GM23248 (cell line): ENCODE data around the gene HSP90AB1. TPM values are rescaled to one million over a fixed set of nuclear protein-coding genes. Genes with fewer than 3 reads are reported as not detected.
A peak's percentile ranks its signal among the peaks of the same experiment; 100 is the strongest.

Source experiments
- DNase-seq: peaks from one replicate; pipeline ENCODE4 v3.0.0-alpha.2; 2015
- H2AFZ ChIP-seq: fragments of 200-600 bp; sonication (generic); 2 replicates; pipeline ENCODE4 v1.6.1; 2016; ENCODE audit warnings: antibody characterized with exemption
- H3F3A ChIP-seq: fragments of 200-600 bp; sonication (generic); 2 replicates; pipeline ENCODE4 v1.6.1; 2016; ENCODE audit warnings: mild to moderate bottlenecking, antibody characterized with exemption, mixed run types; ENCODE audit not compliant: insufficient read depth
- H3K27ac ChIP-seq: fragments of 200-600 bp; sonication (generic); 2 replicates; pipeline ENCODE4 v1.5.1; 2016; ENCODE audit warnings: mild to moderate bottlenecking
- H3K27me3 ChIP-seq: fragments of 200-600 bp; sonication (generic); replicated peaks from 2 replicates; pipeline ENCODE4 v1.6.1; 2016; ENCODE audit warnings: mild to moderate bottlenecking; ENCODE audit not compliant: insufficient read depth
- H3K36me3 ChIP-seq: fragments of 200-600 bp; sonication (generic); 2 replicates; pipeline ENCODE4 v1.6.1; 2016; ENCODE audit warnings: low read depth, mild to moderate bottlenecking
- H3K4me1 ChIP-seq: fragments of 200-600 bp; sonication (generic); 2 replicates; pipeline ENCODE4 v1.6.1; 2016; ENCODE audit warnings: mild to moderate bottlenecking; ENCODE audit not compliant: insufficient read depth
- H3K4me2 ChIP-seq: fragments of 200-600 bp; sonication (generic); one replicate; pipeline ENCODE4 v1.6.1; 2016; ENCODE audit warnings: mild to moderate bottlenecking; ENCODE audit not compliant: unreplicated experiment
- H3K4me3 ChIP-seq: fragments of 200-600 bp; sonication (generic); 2 replicates; pipeline ENCODE4 v1.5.1; 2016; ENCODE audit warnings: mild to moderate bottlenecking
- H3K79me2 ChIP-seq: fragments of 200-600 bp; sonication (generic); 2 replicates; pipeline ENCODE4 v1.6.1; 2016; ENCODE audit warnings: mild to moderate bottlenecking; ENCODE audit not compliant: insufficient read depth
- H3K9ac ChIP-seq: fragments of 200-600 bp; sonication (generic); 2 replicates; pipeline ENCODE4 v1.6.1; 2016; ENCODE audit warnings: mild to moderate bottlenecking
- H3K9me2 ChIP-seq: fragments of 200-600 bp; sonication (generic); 2 replicates; pipeline ENCODE4 v1.6.1; 2016; ENCODE audit warnings: mixed run types, mild to moderate bottlenecking, moderate library complexity; ENCODE audit not compliant: insufficient read depth
- H3K9me3 ChIP-seq: fragments of 200-600 bp; sonication (generic); one replicate; pipeline ENCODE4 v1.6.1; 2017; ENCODE audit warnings: low read depth
- H4K20me1 ChIP-seq: fragments of 200-600 bp; sonication (generic); 2 replicates; pipeline ENCODE4 v1.6.0; 2016; ENCODE audit not compliant: insufficient read depth
- EZH2 ChIP-seq: fragments of 200-600 bp; sonication (generic); IDR thresholded peaks from 2 replicates; pipeline ENCODE4 v1.6.1; 2018; ENCODE audit warnings: antibody characterized with exemption, mild to moderate bottlenecking; ENCODE audit not compliant: insufficient read depth, poor library complexity, severe bottlenecking
- EZH2phosphoT487 ChIP-seq: fragments of 200-600 bp; sonication (generic); IDR thresholded peaks from 2 replicates; pipeline ENCODE4 v1.6.1; 2018; ENCODE audit warnings: antibody characterized with exemption, moderate library complexity, mild to moderate bottlenecking, low read depth; ENCODE audit not compliant: insufficient read depth
- WGBS, 2 experiments: methylation state at CpG; one replicate each; pipeline ENCODE4 v1.1.6; 2015 to 2017; ENCODE audit warnings: low lambda C conversion rate in 2 of 2, low coverage in 1 of 2; ENCODE audit errors: missing lambda C conversion rate in 2 of 2; 5-methylcytosine and 5-hydroxymethylcytosine counted together
- in situ Hi-C: fragments of 300-500 bp; cut with MboI; formaldehyde crosslinking; loops from 2 replicates; pipeline ENCODE4 v1.15.0; 2020
- polyA plus RNA-seq: library from polyadenylated mRNA; unstranded; fragments of >200 nt; fragmentation: Nextera tagmentation; extraction: Ambion mirVana; gene quantifications from 2 replicates; pipeline ENCODE4 v1.2.1, GENCODE V29; 2016
- total RNA-seq: library from RNA; depleted of rRNA; stranded (reverse); fragments of >200 nt; shearing (Covaris generic); gene quantifications from 2 replicates; pipeline ENCODE4 v1.2.3, GENCODE V29; 2014

Gene HSP90AB1
- total and polyA plus RNA-seq, 2 experiments from 2014 or later: 392 to 732 TPM

DNA sequence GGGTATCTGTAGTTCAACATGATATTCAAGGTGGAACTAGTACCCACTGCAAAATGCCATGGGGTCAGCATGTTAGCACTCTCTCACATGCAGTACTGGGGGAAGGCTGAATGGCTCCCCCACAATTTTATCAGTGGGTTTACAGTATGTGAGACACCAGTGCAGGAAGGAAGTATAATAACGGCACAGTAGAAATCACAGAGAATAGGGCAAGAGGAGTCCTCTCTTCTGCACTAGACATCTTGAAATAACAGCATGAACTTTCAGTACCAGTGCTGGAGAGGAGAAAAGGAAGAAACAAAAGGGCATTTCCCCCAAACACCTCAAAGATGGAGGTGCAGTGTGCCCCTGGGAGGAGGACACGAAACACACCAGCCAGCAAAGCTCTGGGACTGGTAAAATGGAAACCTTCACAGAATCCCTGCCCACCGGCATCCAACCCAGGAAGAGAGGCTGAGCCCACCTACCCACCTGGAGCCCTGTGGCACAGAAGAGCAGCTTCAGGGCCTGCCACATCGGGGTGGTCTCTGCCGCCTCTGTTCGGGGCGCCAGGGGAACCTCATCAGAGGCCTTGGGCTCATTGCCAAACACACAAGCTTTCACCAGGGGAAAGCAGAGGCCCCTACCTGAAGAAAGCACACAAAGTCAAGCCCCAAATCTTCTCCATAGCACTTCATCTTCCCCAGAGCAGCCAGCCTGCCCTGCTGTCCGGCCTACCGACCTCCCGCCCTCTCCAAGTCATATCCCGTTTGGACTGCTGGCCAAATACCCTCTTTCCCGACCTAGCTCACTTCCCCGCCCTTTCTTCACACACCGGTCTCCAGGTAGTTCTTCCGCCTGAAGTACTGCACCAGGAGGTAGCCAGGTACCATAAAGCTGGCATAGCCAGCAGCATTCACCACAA, 9.2 kb downstream of the HSP90AB1 start:
- Histone ChIP-seq H4K20me1 (peaks cover 10% of the 10 kb centered on the region; the same call in 1 of the 2 replicates), H2AFZ (peak overlapping the region; percentile 95), H3K4me2 (peak overlapping the region; percentile 97), H3K27me3 (no peaks in the 10 kb centered on the region), H3K9me3 (no peaks in the 10 kb centered on the region), H3K4me3 (peak overlapping the region; percentile 100), H3K27ac (peak overlapping the region; percentile 65), H3K36me3 (peaks cover 33% of the 10 kb centered on the region), H3K9me2 (no peaks in the 10 kb centered on the region), H3F3A (peaks cover 58% of the 10 kb centered on the region), H3K4me1 (peaks cover 10% of the 10 kb centered on the region; the same call in 1 of the 2 replicates), H3K79me2 (peaks cover 56% of the 10 kb centered on the region), H3K9ac (peak overlapping the region; percentile 94)
- WGBS, 2 experiments: 16 to 24% methylated on average over 15 of the region's 15 CpGs
- in situ Hi-C loops: no loop called here
- TF ChIP-seq EZH2phosphoT487: no peak
- TF ChIP-seq EZH2: no peak
- DNase-seq: no peak

DNA sequence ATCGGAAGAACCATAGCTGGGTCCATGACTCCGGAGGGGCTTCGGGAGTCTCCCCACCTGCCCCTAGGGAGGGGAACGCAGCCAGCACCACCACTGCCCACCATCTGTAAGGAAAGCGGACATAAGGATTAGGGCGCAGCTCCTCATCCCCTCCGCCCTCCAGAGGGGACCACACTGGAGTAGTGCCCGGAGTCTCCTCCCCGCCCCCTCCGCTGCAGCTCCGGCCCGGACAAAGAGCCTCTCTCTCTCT, 9.8 kb downstream of the HSP90AB1 start:
- peak overlapping the region; percentile 95 for H2AFZ ChIP-seq
- H3K27ac ChIP-seq: peak overlapping the region; percentile 65
- H3K4me1 ChIP-seq: peaks cover 10% of the 10 kb centered on the region; the same call in 1 of the 2 replicates
- H3K79me2 ChIP-seq: peaks cover 51% of the 10 kb centered on the region
- peak overlapping the region; percentile 97 for H3K4me2 ChIP-seq
- no peak for DNase-seq
- H3K9me2 ChIP-seq: no peaks in the 10 kb centered on the region
- 2% methylated on average over 10 to 12 of the region's 12 CpGs for WGBS, 2 experiments
- H3F3A ChIP-seq: peaks cover 53% of the 10 kb centered on the region
- no peaks in the 10 kb centered on the region for H3K9me3 ChIP-seq
- H3K4me3 ChIP-seq: peak overlapping the region; percentile 100
- no peak for TF ChIP-seq EZH2phosphoT487
- TF ChIP-seq EZH2: no peak
- peaks cover 27% of the 10 kb centered on the region for H3K36me3 ChIP-seq
- H3K9ac ChIP-seq: peak overlapping the region; percentile 94
- H4K20me1 ChIP-seq: peaks cover 7% of the 10 kb centered on the region; the same call in 1 of the 2 replicates
- H3K27me3 ChIP-seq: no peaks in the 10 kb centered on the region
- in situ Hi-C loops: no loop called here

DNA sequence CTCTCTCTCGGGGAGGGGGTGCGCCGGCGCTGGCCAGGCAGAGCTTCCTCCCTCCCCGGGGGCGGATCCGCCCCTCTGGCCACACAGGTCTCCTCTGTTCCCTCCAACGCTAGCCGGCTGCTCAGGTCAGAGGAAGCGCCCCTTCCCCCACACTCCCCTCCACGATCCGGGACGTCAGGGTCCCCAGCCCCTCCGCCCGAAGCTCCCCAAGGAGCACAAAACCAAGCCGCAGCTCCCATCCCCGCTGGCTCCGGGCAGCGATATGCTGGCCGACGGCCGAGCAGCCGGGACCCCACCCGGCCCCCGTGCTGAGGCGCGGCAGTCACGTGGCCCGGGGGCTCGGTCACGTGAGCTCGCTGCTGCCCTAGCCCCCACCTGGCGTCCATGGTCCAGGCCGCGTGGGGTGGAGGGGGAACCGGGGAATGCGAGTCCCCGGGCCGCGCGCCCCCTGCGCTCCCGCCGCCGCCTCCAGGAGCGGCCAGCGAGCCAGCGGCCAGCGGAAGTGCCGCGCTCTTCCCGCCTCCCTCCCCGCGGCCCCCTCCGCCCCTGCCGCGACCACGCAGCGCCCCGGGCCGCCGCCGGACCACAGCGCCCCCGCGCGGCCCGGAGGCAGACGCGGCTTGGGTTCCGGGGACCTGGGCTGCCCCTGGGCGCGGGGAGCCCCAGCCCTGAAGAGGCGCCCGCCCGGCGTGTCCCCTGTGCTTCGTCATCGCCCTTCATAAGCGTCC, 10.3 kb downstream of the HSP90AB1 start, which contains the start of gene SLC35B2:
Gene SLC35B2, minus strand, starts transcription at position 504 of the 728 bp plus-strand sequence. Its CDS starts 118 bp downstream, at position 386.
- Histone ChIP-seq H3K9me3 (no peaks in the 10 kb centered on the region), H3K9me2 (no peaks in the 10 kb centered on the region), H3K4me2 (peak within 1 kb of the TSS; percentile 97), H3K27ac (peak within 1 kb of the TSS; percentile 65), H2AFZ (peak within 1 kb of the TSS; percentile 95), H3K27me3 (no peaks in the 10 kb centered on the region), H3K4me3 (peak within 1 kb of the TSS; percentile 100), H3K79me2 (peaks cover 46% of the 10 kb centered on the region), H3K9ac (peak within 1 kb of the TSS; percentile 94), H3F3A (peaks cover 48% of the 10 kb centered on the region), H3K4me1 (peaks cover 10% of the 10 kb centered on the region; the same call in 1 of the 2 replicates), H3K36me3 (peaks cover 22% of the 10 kb centered on the region), H4K20me1 (peaks cover 2% of the 10 kb centered on the region; the same call in 1 of the 2 replicates)
- whole genome bisulfite sequencing, 2 experiments: 1 to 2% methylated on average over 26 to 76 of the region's 80 CpGs
- no peak for TF ChIP-seq EZH2
- no peak for TF ChIP-seq EZH2phosphoT487
- in situ Hi-C loops: no loop called here
- DNase-seq: peak; percentile 84

DNA sequence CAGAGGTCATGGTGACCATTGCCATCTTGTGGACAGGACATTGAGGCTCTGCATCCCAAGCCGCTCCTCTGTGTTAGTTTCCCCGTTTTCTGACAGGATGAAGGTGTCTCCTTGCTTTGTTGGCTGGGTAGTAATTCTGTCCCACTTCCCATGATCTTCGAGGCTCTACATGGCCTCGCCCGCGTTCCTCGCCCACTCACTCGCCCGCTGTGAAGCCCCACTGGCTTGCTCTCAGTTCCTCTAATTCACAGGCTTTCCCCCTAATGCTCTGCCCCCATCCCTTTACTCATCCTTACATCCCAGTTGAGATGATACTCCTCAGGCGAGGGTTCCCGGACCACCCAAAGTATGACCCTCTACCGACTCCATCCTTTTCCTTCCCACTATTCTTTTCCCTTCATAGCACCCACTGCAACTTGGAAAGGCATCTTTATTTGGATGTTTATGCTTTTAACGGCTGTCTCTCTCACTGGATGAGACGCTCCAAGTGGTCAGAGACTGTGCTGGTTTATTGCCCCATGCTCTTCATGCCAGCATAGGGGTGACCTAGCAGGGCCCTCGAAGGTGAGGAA, 10.9 kb downstream of the HSP90AB1 start:
- DNase-seq: no peak
- peak overlapping the region; percentile 95 for H2AFZ ChIP-seq

More for the DNA sequence above, 10.9 kb downstream of the HSP90AB1 start:
- Histone ChIP-seq H3K36me3 (peaks cover 16% of the 10 kb centered on the region), H3K9ac (peak overlapping the region; percentile 94), H3K9me2 (no peaks in the 10 kb centered on the region), H3K4me1 (peaks cover 10% of the 10 kb centered on the region; the same call in 1 of the 2 replicates), H3K4me2 (peak overlapping the region; percentile 70), H3K27me3 (no peaks in the 10 kb centered on the region), H3K9me3 (no peaks in the 10 kb centered on the region), H3F3A (peaks cover 42% of the 10 kb centered on the region), H3K4me3 (peak overlapping the region; percentile 100), H3K27ac (peak overlapping the region; percentile 33), H3K79me2 (peaks cover 44% of the 10 kb centered on the region), H4K20me1 (no peaks in the 10 kb centered on the region)
- in situ Hi-C loops: no loop called here
- WGBS, 2 experiments: 25 to 28% methylated on average over 15 of the region's 15 CpGs
- TF ChIP-seq EZH2: no peak
- TF ChIP-seq EZH2phosphoT487: no peak
